Measurements from ENCODE around the gene RTL1.

Gene RTL1

GRCh38 chr14:100866666-100867630 lies 36.6 kb downstream of the RTL1 start:
- no peaks in the 10 kb centered on the region for H3K9me3 ChIP-seq (ENCODE audit: control insufficient read depth, insufficient read depth, low read length)
- no peaks in the 10 kb centered on the region for H3K4me1 ChIP-seq (ENCODE audit: control insufficient read depth, insufficient read depth, low read length)
- H3K9ac ChIP-seq (ENCODE audit: low read depth, low read length), result no peak overlapping the region
- no peak overlapping the region for H3K4me3 ChIP-seq (ENCODE audit: low read depth, low read length)
- no peaks in the 10 kb centered on the region for H3K36me3 ChIP-seq (ENCODE audit: control insufficient read depth, insufficient read depth, low read length)
- no peaks in the 10 kb centered on the region for H3K27me3 ChIP-seq (ENCODE audit: control insufficient read depth, insufficient read depth, low read length)

GRCh38 chr14:100865682-100866591 lies 37.6 kb downstream of the RTL1 start:
- no peaks in the 10 kb centered on the region for H3K9me3 ChIP-seq (ENCODE audit: control insufficient read depth, insufficient read depth, low read length)
- no peaks in the 10 kb centered on the region for H3K4me1 ChIP-seq (ENCODE audit: control insufficient read depth, insufficient read depth, low read length)
- H3K27me3 ChIP-seq (ENCODE audit: control insufficient read depth, insufficient read depth, low read length), result no peaks in the 10 kb centered on the region
- H3K36me3 ChIP-seq (ENCODE audit: control insufficient read depth, insufficient read depth, low read length), result no peaks in the 10 kb centered on the region
- H3K9ac ChIP-seq (ENCODE audit: low read depth, low read length), result no peak overlapping the region
- no peak overlapping the region for H3K4me3 ChIP-seq (ENCODE audit: low read depth, low read length)

- Histone ChIP-seq H3K9ac (ENCODE audit: low read depth, low read length) (no peak overlapping the region), H3K4me1 (ENCODE audit: control insufficient read depth, insufficient read depth, low read length) (no peaks in the 10 kb centered on the region), H3K27me3 (ENCODE audit: control insufficient read depth, insufficient read depth, low read length) (no peaks in the 10 kb centered on the region), H3K4me3 (ENCODE audit: low read depth, low read length) (no peak overlapping the region), H3K36me3 (ENCODE audit: control insufficient read depth, insufficient read depth, low read length) (no peaks in the 10 kb centered on the region), H3K9me3 (ENCODE audit: control insufficient read depth, insufficient read depth, low read length) (no peaks in the 10 kb centered on the region)
These were observed 38.4 kb downstream of the RTL1 start for GRCh38 chr14:100864960-100865681.

- Histone ChIP-seq H3K4me3 (ENCODE audit: low read depth, low read length) (no peak overlapping the region), H3K27me3 (ENCODE audit: control insufficient read depth, insufficient read depth, low read length) (no peaks in the 10 kb centered on the region), H3K9ac (ENCODE audit: low read depth, low read length) (no peak overlapping the region), H3K4me1 (ENCODE audit: control insufficient read depth, insufficient read depth, low read length) (no peaks in the 10 kb centered on the region), H3K9me3 (ENCODE audit: control insufficient read depth, insufficient read depth, low read length) (no peaks in the 10 kb centered on the region), H3K36me3 (ENCODE audit: control insufficient read depth, insufficient read depth, low read length) (no peaks in the 10 kb centered on the region)
These were observed 39.3 kb downstream of the RTL1 start for GRCh38 chr14:100864206-100864605.

GRCh38 chr14:100862793-100863192 lies 40.7 kb downstream of the RTL1 start:
- Histone ChIP-seq H3K4me3 (ENCODE audit: low read depth, low read length) (no peak overlapping the region), H3K36me3 (ENCODE audit: control insufficient read depth, insufficient read depth, low read length) (no peaks in the 10 kb centered on the region), H3K9ac (ENCODE audit: low read depth, low read length) (no peak overlapping the region), H3K9me3 (ENCODE audit: control insufficient read depth, insufficient read depth, low read length) (no peaks in the 10 kb centered on the region), H3K27me3 (ENCODE audit: control insufficient read depth, insufficient read depth, low read length) (no peaks in the 10 kb centered on the region), H3K4me1 (ENCODE audit: control insufficient read depth, insufficient read depth, low read length) (no peaks in the 10 kb centered on the region)

- Histone ChIP-seq H3K4me1 (ENCODE audit: control insufficient read depth, insufficient read depth, low read length) (no peaks in the 10 kb centered on the region), H3K36me3 (ENCODE audit: control insufficient read depth, insufficient read depth, low read length) (no peaks in the 10 kb centered on the region), H3K4me3 (ENCODE audit: low read depth, low read length) (no peak overlapping the region), H3K9me3 (ENCODE audit: control insufficient read depth, insufficient read depth, low read length) (no peaks in the 10 kb centered on the region), H3K9ac (ENCODE audit: low read depth, low read length) (no peak overlapping the region), H3K27me3 (ENCODE audit: control insufficient read depth, insufficient read depth, low read length) (no peaks in the 10 kb centered on the region)
These were observed 41.2 kb downstream of the RTL1 start for GRCh38 chr14:100862277-100862676.

GRCh38 chr14:100861937-100862247 lies 41.6 kb downstream of the RTL1 start:
- no peak overlapping the region for H3K4me3 ChIP-seq (ENCODE audit: low read depth, low read length)
- H3K27me3 ChIP-seq (ENCODE audit: control insufficient read depth, insufficient read depth, low read length), result no peaks in the 10 kb centered on the region
- H3K36me3 ChIP-seq (ENCODE audit: control insufficient read depth, insufficient read depth, low read length), result no peaks in the 10 kb centered on the region
- no peak overlapping the region for H3K9ac ChIP-seq (ENCODE audit: low read depth, low read length)
- H3K9me3 ChIP-seq (ENCODE audit: control insufficient read depth, insufficient read depth, low read length), result no peaks in the 10 kb centered on the region
- no peaks in the 10 kb centered on the region for H3K4me1 ChIP-seq (ENCODE audit: control insufficient read depth, insufficient read depth, low read length)

GRCh38 chr14:100861188-100861936 lies 42.2 kb downstream of the RTL1 start:
- no peaks in the 10 kb centered on the region for H3K36me3 ChIP-seq (ENCODE audit: control insufficient read depth, insufficient read depth, low read length)
- H3K9me3 ChIP-seq (ENCODE audit: control insufficient read depth, insufficient read depth, low read length), result no peaks in the 10 kb centered on the region
- H3K27me3 ChIP-seq (ENCODE audit: control insufficient read depth, insufficient read depth, low read length), result no peaks in the 10 kb centered on the region
- no peaks in the 10 kb centered on the region for H3K4me1 ChIP-seq (ENCODE audit: control insufficient read depth, insufficient read depth, low read length)
- no peak overlapping the region for H3K4me3 ChIP-seq (ENCODE audit: low read depth, low read length)
- H3K9ac ChIP-seq (ENCODE audit: low read depth, low read length), result no peak overlapping the region

- H3K4me1 ChIP-seq (ENCODE audit: control insufficient read depth, insufficient read depth, low read length), result no peaks in the 10 kb centered on the region
- no peak overlapping the region for H3K9ac ChIP-seq (ENCODE audit: low read depth, low read length)
These were observed 42.9 kb downstream of the RTL1 start for GRCh38 chr14:100860556-100861187.

GRCh38 chr14:100859781-100860180 lies 43.7 kb downstream of the RTL1 start:
- Histone ChIP-seq H3K27me3 (ENCODE audit: control insufficient read depth, insufficient read depth, low read length) (no peaks in the 10 kb centered on the region), H3K4me1 (ENCODE audit: control insufficient read depth, insufficient read depth, low read length) (no peaks in the 10 kb centered on the region), H3K9me3 (ENCODE audit: control insufficient read depth, insufficient read depth, low read length) (no peaks in the 10 kb centered on the region), H3K4me3 (ENCODE audit: low read depth, low read length) (no peak overlapping the region), H3K9ac (ENCODE audit: low read depth, low read length) (no peak overlapping the region), H3K36me3 (ENCODE audit: control insufficient read depth, insufficient read depth, low read length) (no peaks in the 10 kb centered on the region)

More at GRCh38 chr14:100860556-100861187, 42.9 kb downstream of the RTL1 start:
- Histone ChIP-seq H3K36me3 (ENCODE audit: control insufficient read depth, insufficient read depth, low read length) (no peaks in the 10 kb centered on the region), H3K9me3 (ENCODE audit: control insufficient read depth, insufficient read depth, low read length) (no peaks in the 10 kb centered on the region), H3K4me3 (ENCODE audit: low read depth, low read length) (no peak overlapping the region), H3K27me3 (ENCODE audit: control insufficient read depth, insufficient read depth, low read length) (no peaks in the 10 kb centered on the region)
